ENCODE data around the gene PRMT6.

- TF ChIP-seq CTCF (conservative IDR thresholded peaks at IDR 0.05; ENCODE audit: low read depth, low read length): no peak
- no peak for TF ChIP-seq MXI1 (IDR thresholded peaks at IDR 0.05; ENCODE audit: borderline replicate concordance, low read depth, low read length)
- no peak for TF ChIP-seq POLR2A (IDR thresholded peaks at IDR 0.05; ENCODE audit: low read depth, low read length)
- TF ChIP-seq ELK1 (IDR thresholded peaks at IDR 0.05; ENCODE audit: borderline replicate concordance, low read depth, low read length): no peak
- no peak for TF ChIP-seq NFE2L2 (IDR thresholded peaks at IDR 0.05; ENCODE audit: low read depth, low read length)
- no peak for TF ChIP-seq FOS (IDR thresholded peaks at IDR 0.05; ENCODE audit: low read depth, low read length)
- no peak for TF ChIP-seq BHLHE40 (IDR thresholded peaks at IDR 0.05; ENCODE audit: low read depth, low read length)
- TF ChIP-seq RFX5 (IDR thresholded peaks at IDR 0.05; ENCODE audit: low read depth, low read length): no peak
These were observed 40.0 kb upstream of the PRMT6 start for GRCh38 chr1:107016376-107016978.
